Liver (tissue), 3 donors: ENCODE results near the gene YIPF3.

Source experiments
- CTCF ChIP-seq: fragments of 150-350 bp; IDR thresholded peaks from 2 replicates; pipeline ENCODE4 v1.5.1; 2017; ENCODE audit warnings: improper control_type of control experiment, low read depth, low read length; ENCODE audit not compliant: missing input control
- EGR1 ChIP-seq, 2 donors: IDR thresholded peaks; 2 replicates each; pipeline ENCODE4 v1.6.1; 2016 to 2018; ENCODE audit warnings: antibody characterized with exemption in 2 of 2, low read depth in 2 of 2
- FOXA1 ChIP-seq: IDR thresholded peaks from 2 replicates; pipeline ENCODE4 v1.6.1; 2016; ENCODE audit warnings: antibody characterized with exemption
- GABPA ChIP-seq, 2 donors: IDR thresholded peaks in 1 of 2; conservative IDR thresholded peaks in 1 of 2; 2 replicates each; pipeline ENCODE4 v1.6.1; 2016; ENCODE audit warnings: antibody characterized with exemption in 2 of 2, mild to moderate bottlenecking in 1 of 2, moderate library complexity in 1 of 2
- HNF4A ChIP-seq, 2 donors: conservative IDR thresholded peaks; 2 replicates each; pipeline ENCODE4 v1.6.1; 2016; ENCODE audit warnings: antibody characterized with exemption in 2 of 2, mild to moderate bottlenecking in 2 of 2
- MAX ChIP-seq: IDR thresholded peaks from 2 replicates; pipeline ENCODE4 v1.6.1; 2016; ENCODE audit warnings: antibody characterized with exemption
- NR2F2 ChIP-seq: IDR thresholded peaks from 2 replicates; pipeline ENCODE4 v1.6.1; 2016; ENCODE audit warnings: antibody characterized with exemption
- RAD21 ChIP-seq, 2 donors: IDR thresholded peaks; 2 replicates each; pipeline ENCODE4 v1.6.1; 2016; ENCODE audit warnings: antibody characterized with exemption in 2 of 2, mild to moderate bottlenecking in 2 of 2
- REST ChIP-seq: IDR thresholded peaks from 2 replicates; pipeline ENCODE4 v1.6.1; 2016; ENCODE audit warnings: antibody characterized with exemption, mild to moderate bottlenecking
- SP1 ChIP-seq: IDR thresholded peaks from 2 replicates; pipeline ENCODE4 v1.6.1; 2018; ENCODE audit warnings: antibody characterized with exemption, mild to moderate bottlenecking
- TAF1 ChIP-seq: conservative IDR thresholded peaks from 2 replicates; pipeline ENCODE4 v1.6.1; 2016; ENCODE audit warnings: antibody characterized with exemption, mild to moderate bottlenecking
- ZBTB33 ChIP-seq: IDR thresholded peaks from 2 replicates; pipeline ENCODE4 v1.6.1; 2016; ENCODE audit warnings: antibody characterized with exemption
- donor health status: healthy.
- donor health status: healthy.

- TF ChIP-seq CTCF (no peak), TAF1 (no peak), GABPA (IDR thresholded peaks at IDR 0.05 in 1 of 2, conservative IDR thresholded peaks at IDR 0.05 in 1 of 2) (no peak), MAX (no peak), EGR1 (IDR thresholded peaks at IDR 0.05; ENCODE audit: low read depth in 2 of 2) (no peak), RAD21 (IDR thresholded peaks at IDR 0.05) (no peak), NR2F2 (no peak), HNF4A (conservative IDR thresholded peaks at IDR 0.05) (no peak), SP1 (no peak), ZBTB33 (no peak), REST (no peak), FOXA1 (no peak)
Observed at GRCh38 chr6:43475516-43475915, 41.2 kb downstream of the YIPF3 start.
